Stromal cell of bone marrow (primary cell): ENCODE data around the gene TADA1.

Experiments used
- DNase-seq: peaks from one replicate; pipeline ENCODE4 v3.0.0-alpha.2; 2012; ENCODE audit warnings: low read depth

Gene TADA1, protein sequence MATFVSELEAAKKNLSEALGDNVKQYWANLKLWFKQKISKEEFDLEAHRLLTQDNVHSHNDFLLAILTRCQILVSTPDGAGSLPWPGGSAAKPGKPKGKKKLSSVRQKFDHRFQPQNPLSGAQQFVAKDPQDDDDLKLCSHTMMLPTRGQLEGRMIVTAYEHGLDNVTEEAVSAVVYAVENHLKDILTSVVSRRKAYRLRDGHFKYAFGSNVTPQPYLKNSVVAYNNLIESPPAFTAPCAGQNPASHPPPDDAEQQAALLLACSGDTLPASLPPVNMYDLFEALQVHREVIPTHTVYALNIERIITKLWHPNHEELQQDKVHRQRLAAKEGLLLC

DNA sequence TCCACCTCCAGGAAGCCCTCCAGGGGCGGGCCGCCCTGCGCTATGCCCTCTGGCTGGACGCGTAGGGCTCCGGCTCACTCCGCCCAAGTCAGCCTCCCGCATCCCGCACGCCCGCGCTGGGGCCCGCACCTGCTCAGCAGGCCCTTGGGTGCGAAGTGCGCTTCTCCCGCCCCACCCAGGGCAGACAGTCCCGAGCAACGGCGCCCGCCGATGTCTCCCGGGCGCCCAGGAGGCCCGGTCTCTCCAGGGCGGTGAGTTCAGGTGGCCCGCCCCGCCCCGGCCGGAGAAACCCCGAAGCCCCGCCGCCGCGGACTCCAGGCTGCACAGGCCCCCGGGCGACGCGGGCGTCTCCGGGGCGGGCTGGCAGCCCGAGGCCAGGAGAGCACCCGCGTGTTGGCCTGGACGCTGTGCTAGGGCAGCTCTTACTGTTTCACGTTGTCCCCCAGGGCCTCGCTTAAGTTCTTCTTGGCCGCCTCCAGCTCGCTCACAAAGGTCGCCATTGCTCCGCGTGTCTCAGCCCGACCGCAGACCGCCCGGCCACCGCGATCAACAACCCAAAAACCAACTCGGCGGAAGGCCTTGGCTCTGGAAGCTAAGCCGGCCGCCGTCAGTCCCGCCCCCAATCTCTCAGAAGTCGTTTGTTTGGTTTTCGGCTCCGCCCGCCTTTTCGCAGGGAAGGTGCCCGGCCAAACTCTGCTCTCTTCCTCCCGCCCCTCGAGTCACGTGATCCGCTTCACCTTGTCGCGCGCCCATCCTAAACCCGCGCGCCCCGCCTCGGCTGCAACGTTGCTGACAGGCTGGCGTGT is at the start of gene TADA1:
TSS of gene TADA1 (minus strand) at position 531 of the 806 bp plus-strand sequence. CDS start at position 500, 31 bp downstream.
- DNase-seq, result peak; percentile 97

DNA sequence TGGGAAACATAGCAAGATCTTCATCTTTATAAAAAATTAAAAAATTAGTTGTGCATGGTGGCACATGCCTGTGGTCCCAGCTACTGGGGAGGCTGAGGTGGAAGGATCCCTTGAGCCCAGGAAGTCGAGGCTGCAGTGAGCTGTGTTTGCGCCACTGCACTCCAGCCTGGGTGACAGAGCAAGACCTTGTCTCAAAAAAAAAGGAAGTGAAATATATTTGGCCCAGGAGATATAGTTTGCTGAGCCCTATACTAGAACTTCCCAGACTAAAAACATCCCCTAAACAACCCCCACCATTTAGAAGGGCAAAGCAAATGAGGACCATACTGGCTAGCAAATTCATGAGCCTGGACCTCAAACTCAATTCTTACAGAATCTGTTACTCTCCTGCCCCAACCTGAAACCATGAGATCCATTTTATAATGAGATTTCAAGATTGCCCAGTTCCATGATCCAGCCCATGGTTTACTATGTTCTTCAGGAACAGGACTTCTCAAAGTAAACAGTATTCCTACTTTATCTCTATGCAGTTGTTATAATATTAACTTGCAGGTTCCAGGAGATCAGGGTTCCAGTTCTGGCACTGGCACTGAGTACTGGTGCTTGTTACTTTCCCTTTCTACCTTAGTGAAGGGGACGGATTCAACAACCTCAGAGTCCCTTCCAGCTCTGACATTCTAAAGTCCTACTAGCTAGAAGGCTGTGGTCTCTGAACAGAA is 48.9 kb upstream of the TADA1 start:
- no peak for DNase-seq

DNA sequence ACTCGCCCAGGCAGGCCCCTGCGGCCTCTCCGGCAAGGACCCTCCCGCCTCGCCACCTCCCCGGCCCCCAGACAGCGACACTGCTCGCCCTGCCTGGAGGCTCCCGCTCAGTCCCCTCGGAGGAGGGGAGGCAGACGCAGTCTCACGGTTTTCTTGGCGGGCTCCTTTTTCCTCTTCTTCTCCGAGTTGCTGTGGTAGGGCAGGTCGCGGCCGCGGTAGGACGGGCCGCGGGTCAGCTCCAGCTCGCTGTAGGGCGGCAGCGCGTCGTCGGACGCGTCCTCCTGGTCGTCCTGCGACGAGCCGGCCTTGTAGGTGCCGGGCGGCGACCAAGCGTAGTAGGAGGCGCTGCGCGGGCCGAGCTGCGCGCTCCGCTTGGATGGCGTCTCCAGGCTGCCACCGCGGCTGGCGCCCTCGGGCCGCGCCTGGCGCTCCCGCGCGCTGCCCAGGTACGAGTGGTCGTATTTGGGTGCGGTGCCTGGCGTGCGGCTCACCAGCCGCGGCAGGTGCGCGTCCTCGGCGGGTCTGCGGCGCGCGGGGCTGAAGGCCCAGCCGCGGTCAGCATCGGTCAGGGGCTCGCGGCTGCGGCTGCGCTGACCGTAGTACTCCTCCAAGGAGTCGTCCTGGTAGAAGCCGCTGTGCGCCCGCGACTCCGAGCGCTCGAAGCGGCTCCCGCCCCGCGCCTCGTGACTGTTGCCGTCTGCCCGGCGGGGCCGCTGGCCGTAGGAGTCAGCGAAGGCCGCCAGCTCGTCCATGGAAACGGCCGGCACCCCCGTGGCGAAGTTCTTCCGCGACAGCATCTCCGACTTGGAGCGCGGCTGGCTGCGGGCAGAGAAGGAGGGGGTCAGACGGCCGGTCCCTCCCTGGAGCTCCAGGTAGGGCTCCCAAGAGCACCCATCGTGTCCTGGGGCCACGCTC is 44.8 kb upstream of the TADA1 start:
- no peak for DNase-seq

DNA sequence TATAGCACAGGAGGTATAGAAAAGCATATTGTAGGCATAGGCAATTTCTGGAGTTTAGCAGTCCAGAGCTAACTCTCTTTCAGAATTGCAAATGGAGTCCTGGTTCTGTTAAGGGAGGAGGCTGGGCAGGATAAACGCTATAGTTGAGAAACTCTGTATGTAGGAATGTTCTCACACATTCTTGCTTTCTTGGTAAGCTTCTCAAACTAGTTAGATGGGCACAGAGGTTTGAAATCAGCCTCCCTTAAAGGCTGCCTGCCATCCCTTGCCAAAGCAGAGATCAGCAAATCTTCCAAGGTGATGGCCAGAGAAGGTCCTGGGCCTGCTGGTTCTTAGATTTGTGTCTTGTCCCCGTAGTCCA is 42.9 kb upstream of the TADA1 start:
- DNase-seq, result no peak

DNA sequence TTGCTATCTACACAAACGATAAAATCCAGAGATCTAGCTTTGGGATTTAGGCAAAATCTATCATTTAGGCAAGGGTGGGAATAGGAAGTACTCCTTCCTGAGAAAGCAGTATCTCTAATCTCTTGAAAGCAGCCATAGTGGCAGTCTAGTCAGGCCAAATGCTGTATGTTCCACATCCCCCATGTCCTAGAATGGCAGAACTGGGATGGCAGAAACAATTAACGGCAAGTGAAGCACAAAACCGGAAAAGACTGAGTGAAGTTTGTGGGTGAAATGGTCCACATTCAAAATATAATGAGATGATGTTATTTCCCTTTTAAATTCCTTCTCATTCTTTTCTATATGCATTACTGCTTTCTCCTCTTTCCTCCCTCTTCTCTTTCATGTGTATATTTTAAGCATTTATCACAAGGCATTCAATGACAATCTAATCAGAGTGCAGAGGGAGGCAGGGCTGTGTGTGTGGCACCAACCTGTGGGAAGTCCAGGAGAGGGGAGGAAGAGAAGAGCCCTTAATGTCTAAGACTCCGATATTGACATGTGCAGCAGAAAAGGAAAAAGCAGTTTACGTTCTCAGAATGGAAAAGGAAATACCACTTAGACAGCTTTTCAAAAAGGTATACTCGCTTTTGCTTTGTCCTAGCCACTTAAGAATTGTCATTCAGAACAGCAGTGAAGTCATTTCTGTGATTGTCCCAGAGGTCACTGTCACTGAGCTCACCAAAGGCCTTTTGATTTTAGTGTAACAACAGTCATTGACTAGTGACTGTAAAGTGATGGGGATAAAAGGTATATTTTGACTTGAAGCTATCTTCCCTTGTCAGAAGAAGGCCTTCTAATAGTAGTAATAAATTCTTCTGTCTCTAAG is 42.3 kb upstream of the TADA1 start:
- DNase-seq, result no peak

DNA sequence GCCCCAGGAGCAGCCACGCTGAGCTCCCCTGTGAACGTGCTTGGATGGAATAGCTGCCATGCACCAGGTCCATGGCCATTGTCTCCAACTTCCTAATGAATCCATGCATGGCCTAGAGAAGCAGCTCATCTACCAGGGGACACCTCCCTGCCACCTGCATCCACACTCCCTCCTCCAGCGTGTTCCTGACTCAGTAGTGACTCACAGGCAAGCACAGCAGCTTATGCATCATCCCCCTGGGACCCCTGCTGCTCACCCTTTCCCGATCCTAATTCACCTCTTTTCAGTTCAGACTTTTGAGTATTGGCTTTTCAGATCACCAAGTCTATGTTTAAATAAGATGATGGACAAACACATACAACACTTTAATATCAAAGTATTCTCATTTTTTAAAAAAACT is 39.9 kb upstream of the TADA1 start:
- DNase-seq, result no peak

DNA sequence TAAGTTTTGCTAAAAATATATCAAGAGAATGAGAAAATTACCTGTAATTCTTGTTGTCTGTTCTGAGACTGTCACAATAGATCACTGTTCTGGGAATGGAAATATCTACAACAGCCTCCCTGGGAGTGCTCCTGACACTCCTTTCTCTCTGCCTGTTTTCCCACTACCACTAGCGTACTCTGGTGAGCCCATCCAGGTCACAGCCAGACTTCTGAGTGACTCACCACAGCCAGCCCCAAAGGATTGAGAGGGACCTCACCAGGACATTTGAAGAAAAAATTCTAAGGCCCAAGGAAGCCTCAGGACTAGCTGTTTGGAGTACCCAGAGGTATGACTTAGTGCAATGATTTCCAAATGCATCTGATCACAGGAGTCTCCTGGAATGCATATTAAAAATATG is 39.0 kb upstream of the TADA1 start:
- DNase-seq, result no peak

DNA sequence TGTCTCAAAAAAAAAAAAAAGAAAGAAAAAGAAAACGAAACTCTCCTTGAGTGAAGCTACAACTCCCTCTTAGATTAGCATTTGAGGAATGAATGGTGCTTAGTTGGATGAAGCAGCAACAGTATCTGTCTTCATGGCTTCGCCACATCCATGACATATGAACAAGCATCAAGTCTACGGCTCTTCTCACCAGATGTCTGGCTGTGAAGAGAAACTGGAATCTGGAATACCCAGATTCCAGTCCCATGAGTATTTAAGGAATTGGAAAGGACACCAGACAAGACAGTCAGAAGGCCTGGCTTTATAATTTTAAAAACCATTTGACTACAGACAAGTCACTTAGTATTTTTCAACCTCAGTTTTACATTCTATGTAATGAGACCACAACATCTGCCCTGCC is 38.0 kb upstream of the TADA1 start:
- no peak for DNase-seq

DNA sequence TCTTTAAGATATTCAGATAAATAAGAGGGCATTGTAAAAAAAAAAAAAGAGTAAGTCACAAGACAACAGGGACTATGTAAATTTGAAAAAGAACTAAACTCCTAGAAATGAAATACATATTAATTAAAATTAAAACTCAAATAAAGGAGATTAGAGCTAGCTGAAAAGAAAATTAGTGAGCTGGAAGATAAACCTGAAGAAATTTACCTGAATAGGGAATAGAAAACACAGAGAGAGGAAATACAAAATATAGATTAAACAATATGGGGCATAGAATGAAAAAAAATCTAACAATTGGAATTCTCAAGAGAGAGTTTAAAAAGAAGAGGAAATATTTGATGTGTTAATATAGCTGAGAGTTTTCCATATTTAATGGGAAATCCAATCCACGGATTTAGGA is 35.6 kb upstream of the TADA1 start:
- no peak for DNase-seq

DNA sequence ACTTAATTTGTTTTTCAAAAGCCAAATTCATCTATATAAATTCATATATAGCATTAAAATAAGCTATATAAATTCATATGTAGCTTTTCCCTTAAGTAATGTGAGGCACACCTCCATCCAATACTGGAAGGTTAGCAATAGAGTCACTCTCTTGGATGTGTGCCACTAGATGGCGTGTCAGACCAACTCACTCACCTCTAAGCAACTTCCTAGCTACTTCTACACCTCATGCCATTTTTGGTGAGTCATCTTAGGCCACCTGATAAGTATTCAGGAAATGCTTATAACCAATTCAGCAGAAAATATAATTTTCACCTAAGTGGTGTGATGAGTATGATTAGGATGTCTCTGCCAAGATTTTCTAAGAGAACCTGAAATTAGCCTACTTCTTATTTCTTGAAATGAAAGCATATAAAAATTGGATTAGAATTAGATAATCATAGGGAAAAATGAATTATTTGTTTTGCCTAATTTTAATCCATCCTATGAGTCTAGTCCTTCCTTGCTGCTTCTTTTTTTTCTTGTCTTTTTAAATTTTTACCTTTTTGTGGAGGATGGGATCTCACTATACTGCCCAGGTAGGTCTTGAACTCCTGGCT is 34.4 kb upstream of the TADA1 start:
- no peak for DNase-seq

DNA sequence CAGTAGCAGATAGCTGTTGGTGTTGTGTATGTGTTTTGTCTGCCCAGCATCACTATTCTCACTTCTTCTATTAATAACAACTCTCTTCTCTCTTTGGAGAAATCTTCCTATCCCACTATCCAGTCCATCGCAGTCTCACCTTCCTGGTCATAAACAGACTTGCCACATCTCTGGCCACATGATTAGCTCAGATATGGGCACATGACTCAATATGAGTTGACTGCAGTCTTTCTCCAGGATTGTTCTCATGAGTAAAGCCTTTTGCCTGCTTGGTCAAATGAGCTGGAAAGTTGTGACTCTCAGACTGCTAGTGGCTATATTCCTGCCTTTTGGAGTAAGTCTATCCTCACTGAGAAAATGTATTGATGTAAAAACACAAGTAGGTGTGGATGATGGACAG is 32.9 kb upstream of the TADA1 start:
- DNase-seq, result no peak

DNA sequence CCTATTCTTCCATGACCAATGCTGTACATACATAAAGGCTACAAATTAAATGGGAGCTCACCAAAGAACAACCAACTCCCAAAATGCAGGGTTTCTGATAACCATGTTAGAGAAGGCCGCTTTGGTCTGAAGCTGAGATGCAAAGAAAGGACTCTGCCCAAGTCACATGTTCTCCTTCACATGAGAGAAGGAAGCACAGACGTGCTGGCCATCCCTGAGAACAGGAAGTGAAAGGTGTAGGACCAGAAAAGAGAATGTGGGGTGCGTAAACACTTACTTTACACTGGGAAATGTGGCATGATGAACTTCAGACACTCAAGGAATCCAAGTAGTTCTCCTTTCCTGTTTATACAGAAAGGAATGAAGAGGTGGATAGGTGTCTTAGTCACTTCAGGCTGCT is 31.7 kb upstream of the TADA1 start:
- DNase-seq, result no peak

DNA sequence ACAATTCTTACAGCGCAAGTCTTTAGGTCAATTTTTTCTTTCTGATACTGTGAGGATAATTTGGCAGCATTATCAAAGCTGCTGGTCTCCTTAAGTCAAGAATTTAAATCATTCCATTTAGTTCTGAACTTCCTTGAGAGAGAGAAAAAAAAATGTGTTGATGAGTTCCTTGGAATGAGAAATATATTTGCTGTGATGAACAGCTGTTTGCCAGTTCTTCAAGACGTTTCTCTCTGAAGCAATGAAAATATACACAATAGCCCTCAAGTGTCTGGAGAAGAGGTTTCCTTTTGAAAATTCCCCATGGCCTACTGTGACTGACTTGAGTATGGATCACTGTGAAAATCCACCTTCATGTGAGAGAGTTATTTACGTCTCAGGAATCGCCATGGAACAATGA is 31.0 kb upstream of the TADA1 start:
- no peak for DNase-seq

DNA sequence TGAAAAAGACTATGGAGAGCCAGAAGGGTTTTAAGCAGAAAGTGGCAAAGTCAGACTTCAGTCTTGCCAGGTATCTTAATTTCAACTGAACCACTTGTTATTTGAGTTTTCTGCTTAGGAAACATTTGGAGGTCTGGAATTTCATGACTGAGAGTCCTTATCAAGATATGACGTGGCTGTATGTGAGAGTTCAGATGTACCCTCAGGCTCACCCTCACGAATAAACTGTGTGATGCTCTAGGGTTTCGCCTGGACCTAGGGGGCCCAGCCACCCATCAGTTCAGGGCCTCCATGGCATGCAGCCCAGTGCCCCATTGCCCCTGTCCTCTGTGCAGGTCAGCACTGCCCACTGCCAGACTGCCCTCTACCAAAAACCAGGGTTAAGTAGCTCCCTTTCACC is 30.6 kb upstream of the TADA1 start:
- no peak for DNase-seq

DNA sequence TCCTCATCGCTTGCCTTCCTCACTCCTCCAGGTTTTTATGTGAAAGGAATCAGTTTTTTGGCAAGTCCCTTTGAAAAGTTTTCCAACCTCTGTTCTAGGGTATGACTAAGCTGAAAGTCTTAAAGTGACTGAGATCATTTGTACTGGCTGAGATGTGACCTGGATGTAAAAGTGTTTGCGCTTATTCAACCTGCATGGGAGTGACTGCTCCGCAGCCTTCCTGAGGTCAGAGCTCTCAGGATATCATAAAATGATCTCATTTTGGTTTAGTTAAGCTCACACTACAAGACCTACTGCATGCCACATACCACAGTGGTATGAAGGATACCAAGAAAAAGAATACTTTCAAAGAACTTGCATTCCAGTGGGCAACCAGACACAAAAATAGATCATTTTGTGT is 29.8 kb upstream of the TADA1 start:
- no peak for DNase-seq

DNA sequence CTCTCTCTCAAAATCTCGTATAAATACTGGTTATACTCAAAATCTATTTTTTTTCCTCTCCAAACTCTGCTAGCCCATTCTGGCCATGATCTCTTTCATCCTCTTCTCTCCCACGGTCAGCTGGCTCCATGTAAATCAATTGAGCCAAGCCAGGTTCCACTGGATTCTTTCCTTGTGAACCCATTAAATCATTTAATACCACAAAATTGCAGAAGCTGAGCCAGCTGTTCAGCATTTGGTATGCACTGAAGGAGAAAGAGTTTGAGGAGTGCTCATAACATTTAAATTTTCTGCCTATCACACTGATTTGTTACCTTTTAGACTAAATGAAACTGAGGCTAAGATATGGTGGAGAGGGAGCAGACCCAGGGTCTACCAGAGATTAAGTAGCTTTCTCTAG is 29.1 kb upstream of the TADA1 start:
- no peak for DNase-seq

DNA sequence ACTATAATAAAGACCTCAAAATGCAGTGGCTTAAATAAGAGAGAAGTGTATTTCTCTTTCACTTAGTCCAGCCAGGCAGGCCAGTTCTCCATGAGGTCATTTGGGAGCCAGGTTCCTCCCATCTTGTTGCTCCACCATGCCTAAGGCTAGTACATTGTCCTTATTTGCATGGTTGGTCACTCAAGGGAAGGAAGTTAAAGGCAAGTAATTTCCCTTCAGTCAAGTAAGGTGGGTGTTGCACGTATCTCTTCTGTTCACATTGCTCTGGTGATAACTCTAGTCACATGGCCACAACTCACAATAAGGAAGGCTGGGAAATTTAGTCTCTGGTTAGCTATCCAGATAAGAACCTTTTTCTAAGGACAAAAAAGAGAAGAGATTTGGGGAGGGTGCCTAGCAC is 27.2 kb upstream of the TADA1 start:
- no peak for DNase-seq

DNA sequence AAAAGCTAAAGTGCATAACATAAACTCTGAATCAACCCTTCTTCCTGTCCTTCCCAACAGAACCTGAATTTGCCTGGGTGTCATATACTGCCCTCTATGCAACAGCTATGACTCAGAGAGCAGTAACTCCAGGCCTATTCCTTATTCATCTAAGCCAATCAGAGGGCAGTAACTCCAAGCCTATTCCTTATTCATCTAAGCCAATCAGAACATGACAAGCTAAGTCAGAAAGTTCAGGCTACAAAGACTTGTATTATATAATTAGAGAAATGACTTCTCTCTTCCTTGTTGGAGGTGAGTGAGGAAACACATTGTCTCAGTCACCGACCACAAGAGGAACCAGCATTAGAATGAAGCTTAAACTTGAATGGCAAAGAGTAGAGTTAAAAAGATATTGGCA is 26.2 kb upstream of the TADA1 start:
- DNase-seq, result no peak

DNA sequence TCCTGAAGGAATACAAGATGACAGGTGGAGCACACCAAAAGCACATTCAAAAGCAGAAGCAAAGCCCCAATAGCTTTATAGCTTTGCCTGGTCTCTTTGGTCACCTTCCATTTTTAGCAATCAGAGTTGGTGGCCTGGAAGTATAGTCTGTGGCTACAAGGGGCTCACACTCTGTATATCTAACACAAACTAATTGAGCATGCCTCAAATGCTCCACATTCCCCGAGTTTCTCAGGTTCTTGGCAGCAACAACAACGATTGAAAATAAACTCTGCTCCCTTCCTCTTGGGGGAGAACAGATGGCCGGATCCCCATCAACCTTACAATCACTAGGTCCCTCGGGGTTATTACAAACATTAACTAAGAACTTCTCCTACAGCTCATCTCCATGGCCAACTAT is 24.9 kb upstream of the TADA1 start:
- DNase-seq, result no peak

DNA sequence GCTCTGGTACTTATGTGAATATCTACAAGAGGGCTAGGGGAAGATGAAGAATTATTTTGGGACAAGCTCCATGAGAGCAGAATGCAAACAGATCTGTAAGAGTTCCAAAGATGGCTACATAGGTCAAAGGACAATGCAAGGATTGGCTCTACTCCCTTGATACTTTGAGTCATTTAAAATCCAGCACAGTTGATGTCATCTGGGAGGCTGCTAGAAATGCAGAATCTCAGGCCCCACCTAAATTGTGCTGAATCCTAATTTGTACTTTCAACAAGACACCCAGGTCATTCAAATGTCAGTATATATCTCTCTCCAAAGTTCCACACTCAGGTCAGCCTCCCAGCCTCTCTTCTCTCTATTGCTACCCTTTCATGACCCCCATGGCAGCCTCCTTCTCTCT is 23.7 kb upstream of the TADA1 start:
- no peak for DNase-seq

DNA sequence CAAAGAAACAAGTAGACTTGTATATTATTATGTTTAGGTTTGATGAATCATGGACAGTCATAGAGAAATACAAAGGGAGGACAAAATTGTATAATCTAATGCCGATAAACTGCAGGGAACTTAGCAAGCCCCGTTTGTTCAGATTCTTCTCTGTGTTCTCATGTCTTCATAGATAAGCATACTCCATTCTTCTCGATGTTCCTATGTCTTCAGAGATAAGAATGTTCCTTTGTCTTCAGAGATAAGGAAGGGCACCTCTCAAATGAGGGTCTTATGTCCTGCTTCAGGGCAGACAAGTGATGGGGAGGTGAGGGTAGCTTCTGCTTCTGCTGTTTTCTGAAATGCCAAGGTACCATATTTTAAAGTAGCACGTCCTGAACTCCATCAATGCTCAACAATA is 19.7 kb upstream of the TADA1 start:
- DNase-seq, result no peak
